UCSD-AML1 (cell line): Measurements from ENCODE around the gene CUTC.
"Not testable (repeated sequence)": the region's sequence is repeated elsewhere in the genome, so short reads cannot be mapped to it uniquely, and the experiment has no call there.

ENCODE experiments used
- DNase-seq: peaks from one replicate; lab custom pipeline; 2025; ENCODE audit not compliant: unreplicated experiment; lab: John Stamatoyannopoulos, UW

The CUTC gene

GRCh38 chr10:99732033-99732842, at the start of gene CUTC, which contains the start of gene COX15:
Gene CUTC, plus strand, starts transcription at chr10:99732234. Its CDS starts 115 bp downstream, at chr10:99732349.
Gene COX15, minus strand, starts transcription at chr10:99732127. Its CDS starts 78 bp downstream, at chr10:99732049.
- DNase-seq = peak; percentile 96

- no peak for DNase-seq
Observed at GRCh38 chr10:99682752-99683151, 49.3 kb upstream of the CUTC start.

- DNase-seq = peak; percentile 13
Observed at GRCh38 chr10:99685597-99685967, 46.5 kb upstream of the CUTC start.

- DNase-seq = no peak
Observed at GRCh38 chr10:99689461-99689860, 42.6 kb upstream of the CUTC start.

GRCh38 chr10:99693933-99694583, 38.0 kb upstream of the CUTC start:
- DNase-seq = no peak

GRCh38 chr10:99695761-99696160, 36.3 kb upstream of the CUTC start:
- no peak for DNase-seq

GRCh38 chr10:99698504-99699080, 33.4 kb upstream of the CUTC start:
- DNase-seq = peak; percentile 10

GRCh38 chr10:99700649-99701048, 31.4 kb upstream of the CUTC start:
- no peak for DNase-seq

GRCh38 chr10:99708428-99709012, 23.5 kb upstream of the CUTC start:
- no peak for DNase-seq

- DNase-seq = no peak
Observed at GRCh38 chr10:99709480-99710229, 22.4 kb upstream of the CUTC start.

- no peak for DNase-seq
Observed at GRCh38 chr10:99711129-99711719, 20.8 kb upstream of the CUTC start.

GRCh38 chr10:99714446-99714845, 17.6 kb upstream of the CUTC start:
- no peak for DNase-seq

GRCh38 chr10:99720387-99720786, 11.6 kb upstream of the CUTC start:
- DNase-seq = no peak

- DNase-seq = no peak
Observed at GRCh38 chr10:99730026-99730425, 2.0 kb upstream of the CUTC start.

GRCh38 chr10:99731306-99732032, 565 bp upstream of the CUTC start:
- no peak for DNase-seq

- no peak for DNase-seq
Observed at GRCh38 chr10:99733366-99733765, 1.3 kb downstream of the CUTC start.

- DNase-seq = not testable (repeated sequence)
Observed at GRCh38 chr10:99734111-99734510, 2.1 kb downstream of the CUTC start.

- no peak for DNase-seq
Observed at GRCh38 chr10:99740260-99740659, 8.2 kb downstream of the CUTC start.

GRCh38 chr10:99740933-99741559, 9.0 kb downstream of the CUTC start:
- DNase-seq = no peak
